Measurements from ENCODE around the gene LILRB4.

- TF ChIP-seq CTCF (IDR thresholded peaks at IDR 0.05), result no peak
- no peak for TF ChIP-seq POLR2A (IDR thresholded peaks at IDR 0.05)
Observed at GRCh38 chr19:54709212-54709948, 46.6 kb downstream of the LILRB4 start.
